Occipital lobe (tissue), 2 donors: Measurements from ENCODE around the gene ZNF511. TPM values are rescaled to one million over a fixed set of nuclear protein-coding genes. Genes with fewer than 3 reads are reported as not detected.

Experiments
- DNase-seq: peaks from one replicate; lab custom pipeline; 2025; lab: John Stamatoyannopoulos, UW
- total RNA-seq: library from RNA; depleted of rRNA; stranded (reverse); fragments of >200 nt; gene quantifications from one replicate; pipeline ENCODE4 v1.2.3, GENCODE V29; 2014

The ZNF511 gene
- total RNA-seq, 1 donor from 2014 or later: 7.5 TPM

GRCh38 chr10:133274751-133275683 is 33.7 kb upstream of the ZNF511 start:
- no peak for DNase-seq

DNA sequence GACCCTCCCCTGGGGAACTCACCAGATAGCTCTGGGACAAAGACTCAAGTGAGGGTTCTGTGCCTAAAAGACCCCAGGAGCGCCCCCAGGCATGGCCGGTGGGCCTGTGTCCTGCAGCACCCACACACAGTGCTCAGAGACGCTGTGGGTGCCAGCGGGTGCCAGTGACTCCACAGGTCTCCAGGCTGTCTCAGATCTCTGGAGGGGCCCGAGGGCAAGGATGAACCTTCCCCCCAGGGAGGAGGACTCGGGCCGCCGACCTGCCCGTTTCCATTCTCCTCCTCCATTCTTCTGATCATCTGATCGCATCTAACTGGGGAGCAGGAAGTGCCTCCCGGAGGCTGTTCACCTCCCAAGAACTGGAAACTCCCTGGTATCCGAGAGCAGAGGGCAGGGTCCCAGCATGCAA is 33.0 kb upstream of the ZNF511 start:
- DNase-seq: no peak

DNA sequence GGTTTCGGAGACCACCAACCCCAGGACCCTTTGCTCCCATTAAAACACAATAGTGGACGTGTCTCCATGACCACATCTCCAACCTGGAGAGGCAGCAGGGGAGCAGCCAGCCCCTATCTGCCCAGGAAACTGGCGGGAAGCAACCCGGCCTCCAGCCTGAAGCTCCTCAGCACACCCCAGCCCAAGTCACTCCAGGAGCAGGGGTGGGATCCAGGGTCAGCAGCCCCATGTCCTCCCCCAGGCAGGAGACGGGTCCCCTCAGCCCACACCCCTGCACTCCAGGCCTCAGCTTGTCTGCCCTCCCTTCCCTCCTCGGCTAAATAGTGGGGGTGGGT is 32.6 kb upstream of the ZNF511 start:
- no peak for DNase-seq

DNA sequence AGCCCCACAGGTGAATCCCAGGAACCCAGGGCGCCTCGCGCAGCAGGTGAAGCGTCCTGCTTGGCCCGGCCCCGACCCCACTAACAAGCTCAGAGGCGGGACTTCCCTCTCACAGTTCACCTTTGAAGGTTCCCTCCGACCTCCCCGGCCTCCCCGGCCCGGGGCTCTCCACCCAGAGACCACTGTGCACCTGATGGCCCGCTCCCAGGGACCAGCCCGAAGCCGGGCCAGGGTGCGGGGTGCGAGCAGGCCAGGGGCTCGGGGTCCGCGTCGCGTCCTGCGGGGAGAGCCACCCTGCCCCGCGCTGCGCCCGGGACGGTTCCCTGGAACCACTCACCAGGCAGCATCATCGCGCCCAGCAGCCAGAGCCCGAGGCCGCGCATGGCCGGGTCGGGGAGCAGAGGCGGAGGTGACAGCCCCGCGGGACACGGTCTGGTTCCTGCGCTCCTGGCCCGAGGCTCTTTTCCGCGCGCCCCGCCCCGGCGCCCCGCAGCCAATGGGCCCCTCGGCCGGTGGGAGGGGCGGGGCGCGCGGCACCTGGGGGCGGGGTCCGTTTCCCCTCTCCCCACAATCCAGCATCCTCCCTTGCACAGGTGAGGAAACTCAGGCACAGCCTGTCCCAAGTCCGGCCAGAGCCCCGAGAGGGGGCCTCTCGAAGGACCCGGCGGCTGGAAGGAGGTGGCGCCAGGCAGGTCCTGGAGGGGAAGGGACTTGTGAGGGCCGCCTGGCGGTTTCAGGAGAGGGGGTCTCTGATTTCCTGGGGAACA is 32.1 kb upstream of the ZNF511 start, which contains the start of gene ADAM8:
Gene ADAM8 (minus strand): TSS at position 434 of the 767 bp plus-strand sequence. CDS start 51 bp downstream, at position 383.
- no peak for DNase-seq

GRCh38 chr10:133277277-133277992 is 31.3 kb upstream of the ZNF511 start:
- DNase-seq: no peak

DNA sequence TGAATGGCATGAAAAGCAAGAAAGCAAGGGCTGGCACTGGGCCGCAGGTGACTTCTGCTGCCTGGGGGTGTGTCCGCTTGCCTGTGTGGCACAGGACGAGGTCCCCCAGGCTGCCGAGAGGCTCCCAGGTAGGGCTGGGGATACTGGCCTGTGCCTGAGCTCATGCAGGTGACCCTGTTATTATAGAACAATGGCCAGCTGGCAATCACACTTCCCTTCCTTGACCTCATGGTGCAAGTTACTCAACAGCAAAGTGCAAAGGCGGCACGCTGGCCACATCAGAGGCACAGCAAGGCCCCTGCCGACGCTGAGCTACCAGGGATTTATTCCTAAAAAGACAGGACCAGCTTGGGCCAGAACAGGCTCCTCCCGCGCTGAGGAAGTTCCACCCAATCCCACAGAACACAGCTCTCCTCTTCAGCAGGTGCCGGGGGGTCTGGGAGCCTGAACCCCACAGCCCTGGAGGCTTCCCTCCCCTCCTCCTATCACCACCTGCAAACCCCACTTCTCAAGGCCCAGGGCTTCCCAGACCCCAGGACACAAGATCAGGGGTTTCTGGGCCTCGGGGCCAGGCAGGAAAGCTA is 30.6 kb upstream of the ZNF511 start:
- DNase-seq: no peak

- no peak for DNase-seq
Measured at GRCh38 chr10:133278577-133279265, 30.0 kb upstream of the ZNF511 start.

DNA sequence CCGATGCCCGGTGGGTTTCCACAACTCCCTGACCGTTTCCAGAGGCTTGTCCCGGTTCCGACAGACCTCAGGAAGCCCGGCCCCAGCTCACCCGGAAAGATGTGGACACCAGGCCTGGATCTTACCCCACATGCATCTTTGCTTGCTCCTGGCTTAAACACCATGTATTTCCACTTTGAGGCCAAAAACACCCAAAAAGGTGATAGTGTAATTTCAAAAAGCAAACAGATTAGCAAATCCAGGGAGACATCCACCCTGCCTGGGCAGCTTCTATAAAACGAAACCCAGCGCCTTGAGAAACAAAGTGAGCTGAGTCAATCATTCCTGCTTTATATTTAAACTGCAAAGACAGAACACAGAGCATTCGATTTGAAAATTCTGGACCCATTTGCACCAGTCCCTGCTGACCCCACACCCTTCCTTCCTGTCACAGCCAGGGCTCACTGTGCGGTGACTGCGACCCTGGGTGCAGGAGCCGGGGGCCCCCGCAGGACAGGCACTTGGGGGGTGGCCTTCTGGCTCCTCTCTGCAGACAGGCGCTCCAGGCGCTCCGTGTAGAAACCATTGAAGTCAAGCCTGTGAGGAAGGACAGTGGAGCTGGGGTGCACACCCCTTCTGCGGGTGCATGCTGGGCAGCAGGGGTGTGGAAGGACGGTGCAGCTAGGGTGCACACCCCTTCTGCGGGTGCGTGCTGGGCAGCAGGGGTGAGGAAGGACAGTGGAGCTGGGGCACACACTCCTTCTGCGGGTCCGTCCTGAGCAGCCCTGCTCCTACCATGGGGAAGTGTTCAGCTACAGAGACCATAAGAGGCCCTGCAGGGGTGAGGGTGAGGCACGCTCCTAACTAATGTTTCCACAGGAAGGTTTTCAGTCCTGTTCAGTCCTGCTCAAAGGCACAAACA is 29.1 kb upstream of the ZNF511 start:
- DNase-seq: no peak

DNA sequence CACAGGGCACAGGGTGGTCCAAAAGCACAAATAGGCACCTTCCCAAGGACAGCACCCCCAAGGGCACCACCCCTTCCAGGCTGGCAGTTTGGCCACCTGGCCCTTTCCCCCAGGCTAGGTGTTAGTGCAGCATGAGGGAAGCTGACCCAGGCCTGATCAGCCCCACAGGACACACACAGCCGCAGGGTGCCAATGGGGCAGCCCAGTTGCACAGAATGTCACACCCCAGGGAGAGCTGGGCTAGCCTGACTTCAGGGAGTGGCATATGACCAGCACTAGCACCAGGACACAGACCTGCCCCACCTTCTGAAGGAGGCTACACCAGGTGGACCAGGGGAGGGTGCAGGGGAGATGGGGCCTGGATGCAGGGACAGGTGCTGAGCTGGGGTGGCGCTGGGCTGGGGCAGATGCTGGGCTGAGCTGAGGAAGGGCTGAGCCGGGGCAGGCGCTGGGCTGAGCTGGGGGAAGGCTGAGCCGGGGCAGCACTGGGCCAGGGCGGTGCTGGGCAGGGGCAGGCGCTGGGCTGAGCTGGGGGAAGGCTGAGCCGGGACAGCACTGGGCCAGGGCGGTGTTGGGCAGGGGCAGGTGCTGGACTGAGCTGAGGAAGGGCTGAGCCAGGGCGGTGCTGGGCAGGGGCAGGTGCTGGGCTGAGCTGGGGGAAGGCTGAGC is 28.2 kb upstream of the ZNF511 start:
- no peak for DNase-seq

GRCh38 chr10:133281084-133281483 is 27.6 kb upstream of the ZNF511 start:
- DNase-seq: no peak

- no peak for DNase-seq
Measured at GRCh38 chr10:133281628-133282372, 26.9 kb upstream of the ZNF511 start.

GRCh38 chr10:133282846-133283390 is 25.8 kb upstream of the ZNF511 start:
- DNase-seq: no peak

DNA sequence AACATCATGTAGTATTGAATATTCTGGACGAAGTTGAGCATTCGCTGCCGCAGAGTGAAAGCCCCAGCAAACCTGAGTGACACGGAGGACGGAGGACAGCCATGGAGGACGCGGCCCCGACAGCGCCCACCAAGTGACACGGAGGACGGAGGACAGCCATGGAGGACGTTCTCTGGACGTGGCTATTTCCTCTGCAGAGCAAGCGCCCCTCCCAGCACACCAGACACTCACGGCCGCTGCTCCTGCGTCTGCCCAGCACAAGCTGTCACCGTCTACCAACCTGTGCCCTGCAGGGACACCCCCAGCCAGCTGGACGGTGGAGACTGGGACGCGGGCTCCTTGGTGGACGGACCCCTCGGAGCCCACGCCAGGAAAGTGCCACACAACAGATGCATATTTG is 24.8 kb upstream of the ZNF511 start:
- no peak for DNase-seq

GRCh38 chr10:133285217-133285616 is 23.5 kb upstream of the ZNF511 start:
- DNase-seq: no peak

DNA sequence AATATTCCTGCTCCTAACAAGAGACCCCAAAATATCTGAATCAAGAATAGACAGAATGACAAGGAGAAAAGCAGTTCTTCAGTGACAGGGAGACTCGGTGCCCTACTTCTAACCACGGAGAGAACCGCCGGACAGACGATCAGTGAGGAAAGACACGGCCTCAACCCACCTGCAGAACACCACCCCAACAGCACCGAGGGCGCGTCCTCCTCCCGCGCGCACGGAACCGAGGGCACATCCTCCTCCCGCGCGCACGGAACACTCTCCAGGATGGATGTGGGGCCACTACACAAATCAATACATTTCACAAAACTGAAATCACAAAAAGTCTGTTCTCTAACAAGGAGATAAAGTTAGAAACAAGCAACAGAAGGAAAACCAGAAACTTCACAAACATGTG is 22.3 kb upstream of the ZNF511 start:
- DNase-seq: no peak

DNA sequence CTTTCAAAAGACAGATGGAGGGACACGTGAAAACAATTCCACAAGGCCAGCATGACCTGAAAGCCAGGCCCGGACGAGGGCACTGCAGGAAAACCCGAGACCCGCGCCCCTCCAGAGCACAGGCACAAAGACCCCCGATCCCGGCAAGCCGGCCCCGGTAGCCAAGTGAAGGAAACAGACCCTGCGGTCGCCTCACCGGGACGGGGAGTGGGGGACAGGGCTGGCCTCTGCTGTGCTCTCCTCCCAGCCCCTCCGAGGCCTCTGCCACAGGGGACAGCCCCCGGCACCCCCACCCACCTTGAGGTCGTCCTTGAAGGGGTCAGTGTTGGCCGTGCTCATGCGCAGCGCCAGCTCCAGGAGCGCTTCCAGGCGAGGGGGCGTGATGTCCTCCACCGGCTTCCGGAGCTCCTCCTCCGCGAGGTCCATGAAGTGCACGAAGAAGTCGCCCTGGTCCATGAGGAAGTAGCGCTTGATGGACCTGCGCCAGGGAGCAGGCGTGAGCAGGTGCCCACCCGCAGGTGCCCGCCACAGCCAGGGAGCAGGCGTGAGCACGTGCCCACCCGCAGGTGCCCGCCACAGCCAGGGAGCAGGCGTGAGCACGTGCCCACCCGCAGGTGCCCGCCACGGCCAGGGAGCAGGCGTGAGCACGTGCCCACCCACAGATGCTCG is 20.7 kb upstream of the ZNF511 start:
- DNase-seq: no peak

GRCh38 chr10:133289761-133290160 is 19.0 kb upstream of the ZNF511 start:
- DNase-seq: no peak
